RWPE1 (cell line): ENCODE data around the gene TNNI3K.

ENCODE experiments used
- CTCF ChIA-PET: fragments of 350-600 bp; sonication (Branson Sonifier 250); formaldehyde crosslinking; extraction: SDS; loops from one replicate; lab custom pipeline; 2021; lab: Yijun Ruan, JAX
- POLR2A ChIA-PET: fragments of 400-600 bp; formaldehyde crosslinking; extraction: SDS; loops from one replicate; lab custom pipeline; 2020; ENCODE audit warnings: antibody characterized with exemption; ENCODE audit not compliant: low non-redundant PET; lab: Yijun Ruan, JAX
- DNase-seq: peaks from one replicate; pipeline ENCODE4 v3.0.0; 2012; ENCODE audit warnings: low spot score
- H3K27ac ChIP-seq: fragments of 450-650 bp; 2 replicates; pipeline ENCODE4 v1.5.1; 2017
- CTCF ChIP-seq: fragments of 450-650 bp; conservative IDR thresholded peaks from 2 replicates; pipeline ENCODE4 v1.5.1; 2017; ENCODE audit warnings: low read depth, mild to moderate bottlenecking

Gene TNNI3K

GRCh38 chr1:74343216-74343615 lies 108.0 kb downstream of the TNNI3K start:
- TF ChIP-seq CTCF, result no peak
- H3K27ac ChIP-seq, result no peak overlapping the region
- DNase-seq, result no peak
- ChIA-PET CTCF (interaction anchor here (0.6 kb wide), 1 partner anchor 72 kb away, joined by 3 read pairs; no protein-coding TSS in a partner anchor), POLR2A (no interaction called here)

GRCh38 chr1:74344387-74344786 lies 109.2 kb downstream of the TNNI3K start:
- H3K27ac ChIP-seq, result no peak overlapping the region
- CTCF ChIA-PET, result no interaction called here
- DNase-seq, result no peak
- POLR2A ChIA-PET, result no interaction called here
- no peak for TF ChIP-seq CTCF

GRCh38 chr1:74356493-74356892 lies 121.3 kb downstream of the TNNI3K start:
- H3K27ac ChIP-seq, result no peak overlapping the region
- CTCF ChIA-PET, result interaction anchor here (0.6 kb wide), 2 partner anchors 16 to 1761 kb away, joined by 3 to 4 read pairs; no protein-coding TSS in a partner anchor
- no peak for DNase-seq
- POLR2A ChIA-PET, result no interaction called here
- TF ChIP-seq CTCF, result no peak

GRCh38 chr1:74357150-74357549 lies 122.0 kb downstream of the TNNI3K start:
- POLR2A ChIA-PET, result no interaction called here
- no peak for TF ChIP-seq CTCF
- no peak for DNase-seq
- CTCF ChIA-PET, result no interaction called here
- no peak overlapping the region for H3K27ac ChIP-seq

GRCh38 chr1:74357756-74358155 lies 122.6 kb downstream of the TNNI3K start:
- TF ChIP-seq CTCF, result no peak
- ChIA-PET CTCF (no interaction called here), POLR2A (no interaction called here)
- no peak for DNase-seq
- no peak overlapping the region for H3K27ac ChIP-seq

- POLR2A ChIA-PET, result no interaction called here
- CTCF ChIA-PET, result interaction anchor here (0.8 kb wide), 1 partner anchor 38 kb away, joined by 3 read pairs; no protein-coding TSS in a partner anchor
- no peak for DNase-seq
- TF ChIP-seq CTCF, result no peak
- H3K27ac ChIP-seq, result no peak overlapping the region
Observed at GRCh38 chr1:74362691-74363090, 127.5 kb downstream of the TNNI3K start.
